ENCODE measurements around the gene LRCH1. TPM values are rescaled to one million over a fixed set of nuclear protein-coding genes. Genes with fewer than 3 reads are reported as not detected.

The LRCH1 gene
- total and polyA plus RNA-seq, 2 of the 4 experiments (the other 2 are of a cell fraction): 7.0 to 8.8 TPM

- DNase-seq (no peak), ATAC-seq (ENCODE audit: low read depth) (no peak)
- no CpG with 5 or more reads among the region's 2 CpGs for WGBS, 2 experiments (ENCODE audit: extremely low coverage in 2 of 2, insufficient read length in 1 of 2)
- Histone ChIP-seq H2AFZ (replicated peaks; ENCODE audit: low read length, poor library complexity) (no peak overlapping the region), H4K8ac (ENCODE audit: low read depth in 2 of 2, low read length in 2 of 2) (no peak overlapping the region), H2BK5ac (ENCODE audit: low read depth, low read length, poor library complexity, severe bottlenecking) (no peak overlapping the region), H3K4me2 (ENCODE audit: low read depth, low read length) (no peak overlapping the region), H3K27ac (ENCODE audit: insufficient read depth, low read length) (no peak overlapping the region), H2BK120ac (ENCODE audit: low read depth, low read length) (no peak overlapping the region), H3K27me3 (ENCODE audit: control insufficient read depth, insufficient read depth, low read length) (no peaks in the 10 kb centered on the region), H3K36me3 (ENCODE audit: control insufficient read depth, insufficient read depth, low read length) (peaks cover 20% of the 10 kb centered on the region), H3K79me1 (ENCODE audit: low read depth in 1 of 2, low read length in 2 of 2) (peaks cover 4 to 9% of the 10 kb centered on the region in 2 experiments; a peak in 3 of 4 replicates), H3K23ac (ENCODE audit: low read depth, low read length) (no peak overlapping the region), H2AK9ac (replicated peaks; ENCODE audit: low read depth, low read length, poor library complexity) (no peak overlapping the region), H4K91ac (ENCODE audit: insufficient read depth, low read depth, low read length) (no peak overlapping the region), H3K14ac (replicated peaks; ENCODE audit: low read depth, low read length) (no peak overlapping the region), H3K9me1 (ENCODE audit: insufficient read depth, low read length) (no peaks in the 10 kb centered on the region), H3K9me3 (ENCODE audit: control insufficient read depth, insufficient read depth, low read length) (no peaks in the 10 kb centered on the region), H4K20me1 (ENCODE audit: insufficient read depth, low read length) (no peaks in the 10 kb centered on the region; the same call in 1 of the 2 replicates), H3K4ac (ENCODE audit: low read depth, low read length) (no peak overlapping the region), H2BK20ac (ENCODE audit: low read depth, low read length) (no peak overlapping the region), H2BK15ac (ENCODE audit: low read depth, low read length) (no peak overlapping the region), H3K9ac (ENCODE audit: low read depth, low read length) (no peak overlapping the region), H3K4me1 (ENCODE audit: control insufficient read depth, insufficient read depth, low read length) (peaks cover 3% of the 10 kb centered on the region; the same call in 1 of the 2 replicates), H4K5ac (ENCODE audit: low read depth, low read length) (no peak overlapping the region), H3K56ac (ENCODE audit: extremely low read depth, insufficient read depth, low read length) (no peak overlapping the region), H3K4me3 (ENCODE audit: insufficient read depth, low read depth, low read length) (no peak overlapping the region), H3K18ac (ENCODE audit: low read depth, low read length) (no peak overlapping the region), H2AK5ac (ENCODE audit: low read depth, low read length) (no peak overlapping the region)
- TF ChIP-seq RAD21 (IDR thresholded peaks at IDR 0.05; ENCODE audit: low read length) (no peak), ELK1 (IDR thresholded peaks at IDR 0.05; ENCODE audit: borderline replicate concordance, low read depth, low read length) (no peak), NFE2L2 (IDR thresholded peaks at IDR 0.05; ENCODE audit: low read depth, low read length) (no peak), RCOR1 (IDR thresholded peaks at IDR 0.05; ENCODE audit: insufficient replicate concordance, low read length) (no peak), FOS (IDR thresholded peaks at IDR 0.05; ENCODE audit: low read depth, low read length) (no peak), SMC3 (IDR thresholded peaks at IDR 0.05; ENCODE audit: low read depth, low read length) (no peak), BHLHE40 (IDR thresholded peaks at IDR 0.05; ENCODE audit: low read depth, low read length) (no peak), MAFK (IDR thresholded peaks at IDR 0.05; ENCODE audit: low read depth, low read length) (no peak), RFX5 (IDR thresholded peaks at IDR 0.05; ENCODE audit: low read depth, low read length) (no peak), MAZ (IDR thresholded peaks at IDR 0.05; ENCODE audit: borderline replicate concordance, low read depth, low read length) (no peak), CEBPB (IDR thresholded peaks at IDR 0.05; ENCODE audit: low read depth, low read length) (no peak), POLR2A (IDR thresholded peaks at IDR 0.05; ENCODE audit: low read depth, low read length) (no peak), MXI1 (IDR thresholded peaks at IDR 0.05; ENCODE audit: borderline replicate concordance, low read depth, low read length) (no peak), USF2 (IDR thresholded peaks at IDR 0.05; ENCODE audit: low read depth, low read length) (no peak), CHD1 (IDR thresholded peaks at IDR 0.05; ENCODE audit: low read depth, low read length) (no peak), CTCF (conservative IDR thresholded peaks at IDR 0.05; ENCODE audit: low read depth, low read length) (no peak)
- intact Hi-C loops (cut with micrococcal nuclease): no loop called here
- POLR2A ChIA-PET (ENCODE audit: unreplicated experiment): no interaction called here
- dilution Hi-C loops (cut with HindIII; ENCODE audit: low sequenced_read_pairs, unreplicated experiment): no loop called here
- in situ Hi-C loops (cut with MboI; ENCODE audit: low sequenced_read_pairs): no loop called here
- CTCF ChIA-PET: no interaction called here
- no TSS peak for BruUV-seq (replicated peaks)
Observed at GRCh38 chr13:46782691-46783090, 229.7 kb downstream of the LRCH1 start.
